Chondrocyte (in vitro differentiated cells): ENCODE results near the gene PRICKLE2. TPM values are rescaled to one million over a fixed set of nuclear protein-coding genes. Genes with fewer than 3 reads are reported as not detected.
A peak's percentile ranks its signal among the peaks of the same experiment; 100 is the strongest.

Experiments used
- DNase-seq: peaks from one replicate; pipeline ENCODE4 v3.0.0; 2021; ENCODE audit warnings: mixed read lengths, low spot score
- H3K27ac Mint-ChIP-seq: one replicate; pipeline ENCODE4 v1.8.0; 2021; ENCODE audit warnings: mild to moderate bottlenecking, moderate library complexity, mixed read lengths; ENCODE audit not compliant: unreplicated experiment
- H3K27me3 Mint-ChIP-seq: 2 replicates; pipeline ENCODE4 v1.8.0; 2021; ENCODE audit warnings: low read depth, mixed read lengths
- H3K36me3 Mint-ChIP-seq: 2 replicates; pipeline ENCODE4 v1.8.0; 2021; ENCODE audit warnings: low read depth, mixed read lengths
- H3K4me1 Mint-ChIP-seq: 2 replicates; pipeline ENCODE4 v1.8.0; 2021; ENCODE audit warnings: low read depth, mild to moderate bottlenecking, mixed read lengths
- H3K4me3 Mint-ChIP-seq: one replicate; pipeline ENCODE4 v1.8.0; 2021; ENCODE audit warnings: mild to moderate bottlenecking, moderate library complexity, mixed read lengths; ENCODE audit not compliant: unreplicated experiment
- H3K9me3 Mint-ChIP-seq: 2 replicates; pipeline ENCODE4 v1.8.0; 2021; ENCODE audit warnings: low read depth, mixed read lengths
- CTCF ChIP-seq: fragments of 200-600 bp; sonication (generic); IDR thresholded peaks from 2 replicates; pipeline ENCODE4 v1.5.0; 2021; ENCODE audit warnings: antibody characterized with exemption, mild to moderate bottlenecking, moderate library complexity
- total RNA-seq: library from RNA; stranded (reverse); gene quantifications from 3 replicates; pipeline ENCODE4 v1.2.1, GENCODE V29; 2021

PRICKLE2 gene
- total RNA-seq, 1 donor from 2014 or later, result 48.2 TPM

DNA sequence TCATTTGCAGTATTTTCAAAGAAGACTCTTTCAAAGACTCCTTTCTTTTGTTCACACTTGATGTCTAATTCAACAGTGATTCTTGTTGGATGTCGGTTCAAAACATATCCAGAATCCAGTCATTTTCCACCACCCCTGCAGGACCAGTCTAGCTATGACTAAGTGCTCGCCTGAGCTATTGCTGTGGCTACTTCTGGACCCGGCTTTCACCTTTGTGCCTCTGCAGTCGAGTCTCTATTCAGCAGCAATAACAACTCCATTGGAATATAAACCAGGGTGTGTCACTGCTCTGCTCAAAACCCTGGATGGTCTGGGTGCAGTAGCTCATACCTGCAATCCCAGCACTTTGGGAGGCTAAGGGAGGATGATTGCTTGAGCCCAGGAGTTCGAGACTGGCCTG, 55.0 kb downstream of the PRICKLE2 start:
- TF ChIP-seq CTCF, result no peak

DNA sequence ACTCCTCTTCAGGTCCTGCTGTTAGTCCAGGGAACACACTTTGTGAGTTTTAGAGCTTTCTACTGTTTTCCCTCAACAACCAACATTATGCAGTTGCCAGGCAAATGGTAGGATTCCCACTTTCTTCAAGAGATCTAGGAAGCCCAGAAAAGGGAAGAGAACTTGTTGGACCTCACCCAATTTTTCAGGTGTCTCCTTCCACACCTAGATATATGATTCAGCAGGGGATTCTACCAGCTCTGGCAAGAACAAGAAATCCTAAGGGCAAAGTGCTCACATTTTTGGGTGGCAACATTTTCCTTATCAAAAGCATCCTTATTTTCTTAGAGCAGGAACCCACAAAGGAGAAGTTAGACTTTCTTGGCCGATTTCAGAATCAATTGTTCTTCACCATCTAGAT, 57.4 kb downstream of the PRICKLE2 start:
- TF ChIP-seq CTCF, result no peak
- no peaks in the 10 kb centered on the region for H3K27me3 Mint-ChIP-seq
- peaks cover 10% of the 10 kb centered on the region for H3K36me3 Mint-ChIP-seq
- DNase-seq, result no peak
- no peaks in the 10 kb centered on the region for H3K9me3 Mint-ChIP-seq
- no peak overlapping the region for H3K4me3 Mint-ChIP-seq
- H3K27ac Mint-ChIP-seq, result no peak overlapping the region
- H3K4me1 Mint-ChIP-seq, result peaks cover 59% of the 10 kb centered on the region

More for the DNA sequence above, 55.0 kb downstream of the PRICKLE2 start:
- H3K27me3 Mint-ChIP-seq, result no peaks in the 10 kb centered on the region
- no peak overlapping the region for H3K4me3 Mint-ChIP-seq
- peaks cover 46% of the 10 kb centered on the region for H3K4me1 Mint-ChIP-seq
- H3K9me3 Mint-ChIP-seq, result no peaks in the 10 kb centered on the region
- DNase-seq, result no peak
- no peak overlapping the region for H3K27ac Mint-ChIP-seq
- peaks cover 4% of the 10 kb centered on the region for H3K36me3 Mint-ChIP-seq

GRCh38 chr3:64167351-64167750, 57.9 kb downstream of the PRICKLE2 start:
- peaks cover 64% of the 10 kb centered on the region for H3K4me1 Mint-ChIP-seq
- peak overlapping the region; percentile 34 for H3K27ac Mint-ChIP-seq
- H3K4me3 Mint-ChIP-seq, result no peak overlapping the region
- DNase-seq, result no peak
- H3K9me3 Mint-ChIP-seq, result no peaks in the 10 kb centered on the region
- H3K36me3 Mint-ChIP-seq, result peaks cover 10% of the 10 kb centered on the region
- no peak for TF ChIP-seq CTCF
- H3K27me3 Mint-ChIP-seq, result no peaks in the 10 kb centered on the region

DNA sequence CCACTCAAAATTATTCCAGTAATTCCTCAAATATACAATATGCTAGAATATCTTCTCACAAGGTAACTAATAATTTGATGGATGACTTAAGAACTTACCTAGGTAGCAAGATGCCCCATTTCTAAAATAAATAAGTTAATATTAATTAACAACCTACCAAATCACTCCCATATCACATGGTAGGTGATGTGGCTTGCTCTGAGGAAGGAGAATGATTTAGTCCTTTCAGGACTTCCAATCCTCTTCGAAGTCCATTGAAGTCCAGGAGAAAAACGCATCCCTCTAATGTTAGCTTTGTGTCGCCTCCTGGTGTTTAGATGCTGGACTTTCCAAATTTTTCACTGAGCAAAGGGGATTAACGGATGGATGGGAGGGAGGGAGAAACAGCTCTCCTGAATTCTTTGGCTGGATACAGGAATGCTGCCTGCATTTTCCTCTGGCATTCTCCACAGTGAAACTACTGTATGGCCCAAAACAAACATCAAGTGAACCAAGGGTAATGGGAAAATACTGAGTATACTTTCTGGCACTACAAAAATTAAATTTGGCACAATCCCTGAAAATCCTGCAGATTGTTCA, 58.6 kb downstream of the PRICKLE2 start:
- Mint-ChIP-seq H3K27me3 (no peaks in the 10 kb centered on the region), H3K9me3 (no peaks in the 10 kb centered on the region), H3K36me3 (peaks cover 10% of the 10 kb centered on the region), H3K4me1 (peaks cover 71% of the 10 kb centered on the region), H3K27ac (peak overlapping the region; percentile 62), H3K4me3 (no peak overlapping the region)
- DNase-seq, result no peak
- TF ChIP-seq CTCF, result peak; percentile 72

- Mint-ChIP-seq H3K27me3 (no peaks in the 10 kb centered on the region), H3K36me3 (peaks cover 16% of the 10 kb centered on the region), H3K27ac (peak overlapping the region; percentile 91), H3K4me3 (no peak overlapping the region), H3K4me1 (peaks cover 76% of the 10 kb centered on the region), H3K9me3 (no peaks in the 10 kb centered on the region)
- TF ChIP-seq CTCF, result no peak
- DNase-seq, result no peak
Measured at GRCh38 chr3:64164349-64164748, 60.9 kb downstream of the PRICKLE2 start.
